Measurements from ENCODE around the gene HLA-DPA1. TPM values are rescaled to one million over a fixed set of nuclear protein-coding genes. Genes with fewer than 3 reads are reported as not detected.

HLA-DPA1 gene
- total RNA-seq, 6 experiments from 2014 or later: 0.94 to 3.8 (median 1.9) TPM

DNA sequence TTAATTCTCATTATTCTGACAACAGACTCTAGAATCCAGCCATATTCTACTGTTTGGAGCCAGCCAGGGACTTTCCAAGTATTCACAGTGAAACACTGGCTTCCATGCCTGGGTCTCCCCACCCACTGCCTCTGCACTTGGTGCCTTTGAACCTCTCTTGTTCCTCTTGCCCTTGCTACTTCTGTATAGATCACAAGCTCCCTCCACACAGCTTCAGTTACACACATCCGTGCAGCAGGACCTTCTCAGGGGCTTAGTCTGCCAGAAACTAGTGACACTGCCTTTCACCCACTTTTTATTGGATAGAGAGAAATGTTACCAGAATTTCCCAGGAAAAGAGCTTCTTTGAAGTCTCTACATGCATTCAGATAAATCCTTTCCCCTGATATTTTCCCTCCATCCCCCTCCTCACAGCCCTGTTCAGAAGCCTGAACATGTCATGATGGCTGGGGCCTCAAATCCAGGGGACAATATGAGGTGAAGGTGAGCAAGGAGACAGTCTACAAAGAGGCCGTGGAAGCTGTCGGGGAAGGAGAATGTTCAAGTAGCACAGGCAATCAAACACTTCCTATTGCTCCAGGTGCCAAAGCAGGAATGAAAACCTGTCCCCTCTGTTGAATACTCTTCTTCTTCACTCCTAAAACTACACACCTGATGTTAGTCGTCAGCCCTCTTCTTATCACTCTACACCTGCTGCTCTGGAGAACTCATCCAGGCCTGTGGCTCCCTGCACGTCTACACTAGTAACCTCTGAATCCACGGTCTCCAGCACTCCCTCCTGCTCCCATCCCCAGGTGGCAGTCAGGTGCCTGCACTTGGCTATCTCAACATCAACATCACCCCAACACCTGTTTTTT, 43.9 kb downstream of the HLA-DPA1 start:
- Mint-ChIP-seq H3K4me3 (no peak overlapping the region), H3K9me3 (no peaks in the 10 kb centered on the region), H3K27ac (no peak overlapping the region), H3K36me3 (ENCODE audit: low read depth) (no peaks in the 10 kb centered on the region), H3K4me1 (ENCODE audit: low read depth) (no peaks in the 10 kb centered on the region), H3K27me3 (ENCODE audit: insufficient read depth) (peaks cover 29% of the 10 kb centered on the region)
- DNase-seq: no peak
- TF ChIP-seq, protein P1, sequence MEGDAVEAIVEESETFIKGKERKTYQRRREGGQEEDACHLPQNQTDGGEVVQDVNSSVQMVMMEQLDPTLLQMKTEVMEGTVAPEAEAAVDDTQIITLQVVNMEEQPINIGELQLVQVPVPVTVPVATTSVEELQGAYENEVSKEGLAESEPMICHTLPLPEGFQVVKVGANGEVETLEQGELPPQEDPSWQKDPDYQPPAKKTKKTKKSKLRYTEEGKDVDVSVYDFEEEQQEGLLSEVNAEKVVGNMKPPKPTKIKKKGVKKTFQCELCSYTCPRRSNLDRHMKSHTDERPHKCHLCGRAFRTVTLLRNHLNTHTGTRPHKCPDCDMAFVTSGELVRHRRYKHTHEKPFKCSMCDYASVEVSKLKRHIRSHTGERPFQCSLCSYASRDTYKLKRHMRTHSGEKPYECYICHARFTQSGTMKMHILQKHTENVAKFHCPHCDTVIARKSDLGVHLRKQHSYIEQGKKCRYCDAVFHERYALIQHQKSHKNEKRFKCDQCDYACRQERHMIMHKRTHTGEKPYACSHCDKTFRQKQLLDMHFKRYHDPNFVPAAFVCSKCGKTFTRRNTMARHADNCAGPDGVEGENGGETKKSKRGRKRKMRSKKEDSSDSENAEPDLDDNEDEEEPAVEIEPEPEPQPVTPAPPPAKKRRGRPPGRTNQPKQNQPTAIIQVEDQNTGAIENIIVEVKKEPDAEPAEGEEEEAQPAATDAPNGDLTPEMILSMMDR (IDR thresholded peaks at IDR 0.05): no peak

DNA sequence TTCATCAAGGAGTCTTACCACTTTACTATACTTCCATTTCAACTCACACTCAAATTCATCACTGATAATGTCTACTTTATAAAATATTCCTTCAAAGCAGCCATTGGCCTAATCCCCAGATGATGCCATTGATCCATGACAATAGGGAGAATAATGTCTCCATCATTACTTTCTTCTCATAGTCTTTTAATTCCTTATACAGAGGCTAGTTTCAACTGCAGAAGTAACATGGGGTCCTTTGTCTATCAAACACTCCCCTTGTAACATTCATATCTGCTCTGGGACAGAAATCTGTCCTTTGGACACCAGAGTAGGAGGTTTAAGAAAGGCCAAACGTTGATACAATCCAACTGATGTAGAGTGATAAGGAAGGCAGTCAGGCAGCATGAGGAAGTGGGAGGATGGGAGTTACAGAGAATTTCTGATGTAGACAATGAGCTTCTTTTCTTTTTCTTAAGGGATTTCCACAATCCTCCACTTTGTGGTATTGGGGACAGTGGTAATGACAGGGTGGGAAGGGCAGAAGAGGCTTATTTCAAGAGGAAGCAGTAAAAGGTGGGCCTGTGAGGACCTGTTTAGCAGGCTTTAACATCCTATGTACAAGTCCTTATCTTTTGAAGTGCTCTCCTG, 45.1 kb downstream of the HLA-DPA1 start:
- Mint-ChIP-seq H3K9me3 (no peaks in the 10 kb centered on the region), H3K36me3 (ENCODE audit: low read depth) (no peaks in the 10 kb centered on the region), H3K27ac (no peak overlapping the region), H3K4me3 (no peak overlapping the region), H3K4me1 (ENCODE audit: low read depth) (no peaks in the 10 kb centered on the region), H3K27me3 (ENCODE audit: insufficient read depth) (peaks cover 25% of the 10 kb centered on the region)
- TF ChIP-seq, protein P1 (IDR thresholded peaks at IDR 0.05): no peak
- DNase-seq: no peak

DNA sequence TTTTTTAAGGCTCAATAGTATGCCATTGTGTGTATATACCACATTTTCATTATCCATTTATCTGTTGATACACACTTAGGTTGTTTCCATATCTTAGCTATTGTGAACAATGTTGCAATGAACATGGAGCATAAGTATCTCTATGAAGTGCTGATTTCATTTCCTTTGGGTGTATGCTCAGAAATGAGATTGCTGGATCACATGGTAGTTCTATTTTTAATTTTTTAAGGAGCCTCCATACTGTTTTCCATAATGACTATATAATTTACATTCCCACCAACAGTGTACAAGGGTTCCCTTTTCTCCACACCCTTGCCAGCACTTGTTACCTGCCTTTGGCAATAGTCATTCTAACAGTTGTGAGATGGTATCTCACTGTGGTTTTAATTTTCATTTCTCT, 48.9 kb downstream of the HLA-DPA1 start:
- Mint-ChIP-seq H3K27ac (no peak overlapping the region), H3K9me3 (no peaks in the 10 kb centered on the region), H3K4me1 (ENCODE audit: low read depth) (no peaks in the 10 kb centered on the region), H3K4me3 (no peak overlapping the region), H3K36me3 (ENCODE audit: low read depth) (no peaks in the 10 kb centered on the region), H3K27me3 (ENCODE audit: insufficient read depth) (peaks cover 21% of the 10 kb centered on the region)
- no peak for DNase-seq
- TF ChIP-seq, protein P1 (IDR thresholded peaks at IDR 0.05): no peak

DNA sequence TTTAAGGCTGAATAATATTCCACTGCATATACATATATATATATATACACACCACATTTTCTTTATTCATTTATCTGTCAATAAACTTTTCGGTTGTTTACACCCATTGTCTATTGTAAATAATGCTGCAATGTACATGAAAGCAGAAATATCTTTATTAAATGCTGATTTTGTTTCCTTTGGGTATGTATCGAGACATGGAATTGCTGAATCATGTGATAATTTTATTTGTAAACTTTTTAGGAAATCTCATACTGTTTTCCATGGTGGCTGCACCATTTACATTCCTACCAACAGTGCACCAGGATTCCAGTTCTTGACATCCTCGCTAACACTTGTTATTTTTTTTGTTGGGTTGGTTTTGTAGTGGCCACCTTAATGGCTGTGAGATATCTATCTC, 49.9 kb downstream of the HLA-DPA1 start:
- Mint-ChIP-seq H3K27me3 (ENCODE audit: insufficient read depth) (peaks cover 23% of the 10 kb centered on the region), H3K4me1 (ENCODE audit: low read depth) (no peaks in the 10 kb centered on the region), H3K4me3 (no peak overlapping the region), H3K27ac (no peak overlapping the region), H3K36me3 (ENCODE audit: low read depth) (no peaks in the 10 kb centered on the region), H3K9me3 (no peaks in the 10 kb centered on the region)
- DNase-seq: no peak
- TF ChIP-seq, protein P1 (IDR thresholded peaks at IDR 0.05): no peak

DNA sequence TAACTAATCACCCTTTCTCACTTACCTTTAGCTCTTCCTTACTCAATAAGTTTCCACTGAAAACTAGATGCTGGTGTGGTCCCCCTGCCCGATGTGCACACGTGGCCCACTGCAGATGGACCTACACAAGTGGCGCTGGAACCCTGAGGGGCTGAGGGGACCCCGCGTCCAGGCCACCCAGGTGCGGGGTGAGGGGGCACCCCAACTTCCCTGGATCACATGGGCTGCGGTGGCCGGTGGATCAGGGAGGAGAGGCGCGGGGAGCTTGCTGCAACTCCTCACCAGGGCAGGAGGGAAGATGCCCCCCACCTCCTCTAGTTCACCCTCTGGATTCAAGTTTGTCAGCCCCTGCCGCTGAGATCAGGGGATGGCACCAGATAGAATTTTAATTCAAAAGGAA, 51.5 kb downstream of the HLA-DPA1 start:
- Mint-ChIP-seq H3K27me3 (ENCODE audit: insufficient read depth) (peaks cover 34% of the 10 kb centered on the region), H3K27ac (no peak overlapping the region), H3K4me1 (ENCODE audit: low read depth) (no peaks in the 10 kb centered on the region), H3K4me3 (no peak overlapping the region), H3K36me3 (ENCODE audit: low read depth) (no peaks in the 10 kb centered on the region), H3K9me3 (no peaks in the 10 kb centered on the region)
- DNase-seq: no peak
- TF ChIP-seq, protein P1 (IDR thresholded peaks at IDR 0.05): no peak

All from HFFc6 (cell line).